Activated CD8-positive, alpha-beta memory T cell treated with anti-CD3 and anti-CD28 coated beads for 4 hours (primary cell): ENCODE data around the gene ZNF599.

ENCODE experiments used
- DNase-seq, 2 donors: peaks; one replicate each; pipeline ENCODE4 v3.0.0-alpha.2; 2020; ENCODE audit warnings: low read depth in 2 of 2

The ZNF599 gene

DNA sequence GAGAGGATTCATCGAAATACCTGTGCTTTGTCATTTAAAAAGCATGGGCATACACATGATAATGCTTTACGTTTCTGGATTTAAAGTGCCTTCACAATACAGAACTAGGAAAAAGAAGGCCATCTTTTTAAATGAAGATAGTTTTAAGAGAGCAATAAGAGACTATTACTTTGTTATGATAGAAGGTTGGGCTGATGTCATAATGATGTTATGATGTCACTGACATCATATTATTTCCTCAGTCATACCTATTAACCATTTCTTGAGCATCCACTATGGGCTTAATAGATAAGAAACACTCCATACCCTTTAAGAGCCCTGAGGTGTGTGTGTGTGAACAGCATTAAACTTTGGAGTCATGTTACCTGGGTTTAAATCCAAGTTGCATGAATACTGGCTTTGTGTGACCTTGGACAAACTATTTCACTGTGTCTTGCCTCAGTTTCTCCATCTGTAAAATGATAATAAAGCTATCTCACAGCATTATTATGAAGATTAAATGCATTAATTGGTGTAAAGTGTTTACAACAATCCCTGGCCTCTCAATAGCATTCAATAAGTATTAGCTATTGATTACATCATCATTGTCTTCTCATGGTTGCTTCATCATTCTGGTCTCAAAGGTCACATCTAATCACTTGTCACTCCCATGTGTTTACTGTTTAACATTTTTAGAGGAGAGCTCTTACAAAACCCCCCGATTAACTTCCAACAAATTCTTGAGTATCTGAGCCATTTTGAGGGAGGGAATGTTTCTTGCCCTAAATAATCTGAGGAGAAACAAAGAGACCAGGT lies 27.9 kb downstream of the ZNF599 start:
- no peak for DNase-seq

DNA sequence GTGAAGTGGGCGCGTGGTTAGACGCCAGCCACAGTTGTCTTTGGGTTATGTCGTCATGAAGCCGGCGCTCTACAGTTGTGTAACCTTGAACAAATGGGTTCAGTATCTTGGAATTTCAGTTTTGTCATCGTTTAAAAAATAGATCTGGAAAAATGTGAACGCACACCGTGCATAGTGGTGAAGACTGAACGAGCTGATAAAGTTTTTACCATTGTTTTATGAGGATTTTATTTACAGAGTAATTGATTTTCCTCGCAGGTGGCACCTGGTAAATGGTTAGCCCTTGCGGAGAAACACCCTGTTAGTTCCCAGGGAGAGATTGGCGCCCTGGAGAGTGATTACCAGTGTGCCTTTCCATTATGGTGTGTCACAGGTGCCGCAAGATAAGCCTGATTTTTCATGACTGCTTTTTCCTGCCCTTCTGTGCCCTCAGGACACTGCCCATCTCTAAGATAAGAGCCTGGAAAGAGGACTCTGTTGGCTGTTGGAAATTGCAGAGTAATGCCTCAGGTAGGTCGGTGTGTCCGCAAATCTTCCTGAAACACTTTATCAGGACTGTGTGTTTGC lies 38.4 kb downstream of the ZNF599 start:
- DNase-seq = no peak

DNA sequence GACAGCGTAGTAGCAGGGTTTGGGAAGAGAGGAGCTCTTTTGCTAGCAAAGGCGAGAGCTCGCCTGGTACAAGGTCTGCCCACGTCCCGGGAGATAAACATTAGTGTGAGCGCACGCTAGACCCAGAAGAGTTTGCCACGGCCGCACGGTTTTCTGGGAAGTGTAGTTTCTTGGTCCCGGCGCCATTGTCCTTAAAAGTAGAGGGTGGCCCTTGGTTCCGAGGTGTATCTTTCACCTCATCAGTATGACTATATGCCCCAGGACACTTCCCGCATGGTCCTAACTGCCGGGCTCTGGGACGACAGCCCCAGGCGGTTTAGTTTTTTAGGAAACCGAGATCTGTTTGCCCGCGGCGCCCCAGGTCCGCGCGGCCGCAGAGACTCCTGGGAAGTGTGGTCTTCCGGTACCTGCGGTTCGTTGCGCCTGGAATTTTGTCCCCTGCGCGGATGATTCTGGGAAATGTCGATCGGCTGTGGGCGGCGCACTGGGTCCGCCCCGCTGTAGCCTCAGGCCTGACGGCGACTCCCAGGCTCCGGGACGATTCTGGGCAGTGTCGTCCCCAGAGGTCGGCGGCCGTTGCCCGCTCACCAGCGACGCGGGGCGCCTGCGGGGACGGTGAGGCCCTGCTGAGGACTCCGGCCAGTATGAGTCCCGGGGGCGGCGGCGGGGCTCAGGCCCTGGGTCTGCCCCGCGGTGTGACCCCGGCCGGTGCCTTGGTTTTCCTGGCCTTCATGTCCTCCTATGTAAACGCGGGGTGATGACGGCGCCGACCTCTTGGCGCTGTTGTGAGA lies 39.1 kb downstream of the ZNF599 start, which contains the start of gene ZNF181:
ZNF181 (plus strand) TSS at position 498 of the 791 bp plus-strand sequence. CDS start 795 bp downstream, outside the sequence.
- peak; percentile 64 to 72 for DNase-seq

DNA sequence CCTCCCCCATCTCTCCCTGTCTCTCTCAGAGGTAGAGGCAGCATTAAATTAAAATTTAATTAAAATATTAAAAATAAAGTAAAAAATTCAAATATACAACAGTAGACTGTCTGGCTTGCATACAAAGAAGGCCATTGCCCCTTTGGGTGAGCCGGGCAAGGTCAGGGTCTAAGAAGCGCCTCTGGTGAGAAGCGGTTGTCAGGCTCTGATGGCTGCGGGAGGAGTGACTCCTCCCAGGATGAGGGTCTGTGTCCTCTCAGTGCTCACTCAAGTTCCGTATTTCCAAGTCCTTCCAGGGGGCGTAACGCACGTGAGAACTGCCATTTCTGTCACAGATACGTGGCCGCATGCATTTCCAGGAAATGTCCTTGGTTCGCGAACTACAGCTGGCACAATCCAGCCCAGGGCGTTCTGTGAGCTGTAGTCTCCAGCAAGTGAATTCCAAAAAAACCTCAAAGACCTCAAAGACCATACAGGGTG lies 39.7 kb downstream of the ZNF599 start:
- no peak for DNase-seq

DNA sequence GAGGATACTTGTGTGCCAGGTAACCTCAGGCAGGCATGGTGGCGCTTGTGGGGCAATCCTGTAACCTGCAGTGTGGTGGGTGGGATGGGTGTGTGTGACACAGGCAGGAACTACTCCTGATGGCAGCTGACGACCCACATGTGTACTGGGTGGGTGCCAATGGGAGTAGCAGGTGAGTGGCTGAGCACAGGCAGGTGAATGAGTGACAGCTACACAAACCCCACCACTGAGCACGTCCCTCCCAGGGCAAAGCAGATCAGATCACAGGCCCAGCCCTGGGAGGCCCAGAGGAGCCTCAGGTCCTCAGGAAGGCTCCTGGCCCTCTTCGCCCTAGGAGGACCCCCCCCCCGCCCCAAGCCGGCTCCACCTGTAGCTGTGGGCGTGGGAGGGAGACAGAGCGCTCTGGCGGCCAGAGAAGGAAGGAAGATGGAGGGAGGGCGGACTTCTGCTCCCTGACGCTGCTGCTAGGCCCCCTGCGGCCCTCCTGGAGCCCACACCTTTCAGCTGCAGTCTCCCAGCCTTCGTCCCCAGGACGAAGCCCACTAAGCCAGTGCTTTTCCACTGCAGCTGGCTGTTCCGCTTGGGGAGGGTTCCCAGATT lies 40.3 kb downstream of the ZNF599 start:
- no peak for DNase-seq

DNA sequence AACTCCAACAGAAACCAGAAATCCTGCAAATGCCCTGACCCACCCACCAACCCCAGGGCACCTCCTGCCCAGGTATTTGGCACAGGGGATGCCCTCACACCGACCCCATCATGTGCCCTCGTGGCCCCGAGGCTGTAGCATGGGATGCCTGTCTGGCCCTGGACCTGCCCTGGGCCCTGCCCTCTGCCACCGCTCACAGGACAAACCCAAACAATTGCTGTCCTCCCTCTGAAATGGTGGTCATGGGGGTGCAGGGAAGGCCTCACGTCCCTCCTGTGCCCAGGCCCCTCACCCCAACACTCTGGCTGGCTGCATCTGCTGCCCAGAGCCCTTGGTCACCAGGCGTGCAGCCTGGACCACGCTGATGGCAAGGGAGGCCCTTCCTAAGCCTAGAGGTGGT lies 41.1 kb downstream of the ZNF599 start:
- DNase-seq = no peak

DNA sequence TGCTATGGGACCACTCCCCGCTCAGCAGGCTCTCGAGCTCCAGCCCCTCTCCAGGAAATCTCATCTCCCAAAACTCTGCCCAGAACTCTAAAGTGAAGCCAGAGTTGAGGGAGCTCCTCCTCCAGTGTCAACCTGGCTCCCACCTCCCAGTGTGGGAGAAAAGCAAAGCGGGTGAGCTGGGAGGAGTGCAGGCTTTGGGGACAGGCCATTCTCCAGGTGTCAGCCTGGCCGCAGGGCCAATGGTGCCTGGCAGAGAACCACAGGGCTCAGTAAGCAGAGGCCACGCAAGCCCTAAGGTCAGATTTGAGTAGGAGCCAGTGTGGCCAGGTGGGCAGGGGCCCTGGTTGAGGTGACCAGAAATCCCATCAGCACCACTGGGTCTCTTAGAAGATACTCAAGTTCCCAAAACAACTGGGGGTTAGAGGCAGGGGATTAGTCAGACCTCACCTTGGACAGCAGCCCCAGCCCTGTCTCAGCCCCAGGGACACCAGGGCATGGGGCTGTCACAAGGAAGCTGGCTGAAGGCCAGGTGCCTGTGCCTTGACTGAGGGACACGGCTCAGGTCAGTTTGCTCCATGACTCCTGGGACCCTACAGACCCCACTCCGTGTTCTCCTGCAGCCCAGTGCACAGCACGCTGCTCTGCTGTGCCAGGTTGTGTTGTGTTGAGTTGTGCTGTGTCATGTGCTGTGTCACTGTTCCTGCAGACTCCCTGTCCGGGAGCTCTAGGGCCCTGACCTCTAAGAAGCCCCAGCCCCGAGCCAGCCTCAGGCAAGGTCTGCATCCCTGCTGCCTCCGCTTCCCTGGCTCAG lies 41.8 kb downstream of the ZNF599 start:
- DNase-seq = no peak

DNA sequence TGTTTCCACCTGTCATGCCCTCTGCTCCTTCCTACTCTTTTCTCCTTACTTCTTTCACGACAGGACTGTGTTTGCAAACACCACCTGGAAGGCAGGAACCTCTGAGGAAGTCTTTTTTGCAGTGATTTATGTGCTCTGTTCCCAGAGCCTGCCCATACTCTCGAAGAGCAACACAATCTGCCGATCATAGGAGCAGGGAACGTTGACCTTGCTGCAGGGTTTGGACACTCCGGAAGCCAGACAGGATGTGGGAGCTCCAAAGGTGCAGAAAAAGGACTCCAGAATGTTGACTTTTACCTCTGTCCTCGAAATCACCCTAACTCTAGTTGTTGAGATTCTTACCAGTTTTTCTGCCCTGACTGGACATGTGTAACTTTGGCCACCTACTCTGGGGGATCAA lies 47.6 kb downstream of the ZNF599 start:
- no peak for DNase-seq

DNA sequence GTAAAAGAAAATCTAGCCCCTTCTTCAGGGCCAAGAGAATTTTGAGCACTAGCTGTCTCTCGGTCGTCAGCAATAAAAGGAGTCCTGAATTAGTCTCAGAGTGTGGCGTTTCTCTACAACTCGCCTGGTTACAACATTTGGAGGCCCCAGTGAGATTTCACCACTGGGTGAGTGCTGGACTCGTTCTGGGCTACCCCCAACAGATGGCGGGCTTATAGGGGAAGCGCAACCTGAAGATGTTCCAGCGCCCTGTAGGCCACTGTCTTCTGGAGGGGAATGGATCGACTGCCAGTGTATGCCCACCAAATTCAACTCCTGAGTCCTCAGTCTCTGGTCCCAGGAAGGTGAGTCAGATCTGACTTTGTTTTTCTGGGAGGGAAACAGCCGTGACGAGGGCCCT lies 50.7 kb downstream of the ZNF599 start:
- DNase-seq = no peak

DNA sequence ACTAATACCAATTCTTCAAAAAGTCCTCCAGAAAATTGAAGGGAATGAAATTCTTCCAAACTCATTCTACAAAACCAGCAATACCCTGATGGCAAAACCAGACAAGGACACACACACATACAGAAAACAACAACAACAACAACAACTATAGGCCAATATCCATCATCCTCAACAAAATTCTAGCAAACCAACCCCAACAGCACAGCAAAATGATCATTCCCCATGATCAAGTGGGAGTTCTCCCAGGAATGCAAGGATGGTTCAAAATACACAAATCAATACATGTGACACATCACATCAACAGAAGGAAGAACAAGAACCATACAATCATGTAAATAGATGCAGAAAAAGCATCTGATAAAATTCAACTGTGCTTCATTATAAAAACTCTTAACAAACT lies 57.7 kb downstream of the ZNF599 start:
- DNase-seq = no peak

DNA sequence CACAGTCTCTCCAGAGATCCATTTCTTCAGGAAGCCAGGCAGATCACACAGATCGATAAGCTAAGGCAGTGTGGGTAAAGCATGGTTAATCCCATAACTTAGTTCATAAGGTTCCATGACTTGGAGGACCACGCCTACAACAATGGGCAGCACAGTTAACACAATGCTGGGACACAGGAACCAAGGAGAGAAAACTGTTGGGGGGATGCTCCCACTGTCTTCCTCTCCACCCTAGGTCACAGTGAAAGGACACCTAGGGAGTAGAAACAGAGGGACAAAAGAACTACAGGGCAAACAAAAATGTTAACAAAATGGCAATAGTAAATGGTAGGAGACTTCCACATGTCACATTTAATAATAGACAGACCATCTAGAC lies 59.8 kb downstream of the ZNF599 start:
- no peak for DNase-seq

DNA sequence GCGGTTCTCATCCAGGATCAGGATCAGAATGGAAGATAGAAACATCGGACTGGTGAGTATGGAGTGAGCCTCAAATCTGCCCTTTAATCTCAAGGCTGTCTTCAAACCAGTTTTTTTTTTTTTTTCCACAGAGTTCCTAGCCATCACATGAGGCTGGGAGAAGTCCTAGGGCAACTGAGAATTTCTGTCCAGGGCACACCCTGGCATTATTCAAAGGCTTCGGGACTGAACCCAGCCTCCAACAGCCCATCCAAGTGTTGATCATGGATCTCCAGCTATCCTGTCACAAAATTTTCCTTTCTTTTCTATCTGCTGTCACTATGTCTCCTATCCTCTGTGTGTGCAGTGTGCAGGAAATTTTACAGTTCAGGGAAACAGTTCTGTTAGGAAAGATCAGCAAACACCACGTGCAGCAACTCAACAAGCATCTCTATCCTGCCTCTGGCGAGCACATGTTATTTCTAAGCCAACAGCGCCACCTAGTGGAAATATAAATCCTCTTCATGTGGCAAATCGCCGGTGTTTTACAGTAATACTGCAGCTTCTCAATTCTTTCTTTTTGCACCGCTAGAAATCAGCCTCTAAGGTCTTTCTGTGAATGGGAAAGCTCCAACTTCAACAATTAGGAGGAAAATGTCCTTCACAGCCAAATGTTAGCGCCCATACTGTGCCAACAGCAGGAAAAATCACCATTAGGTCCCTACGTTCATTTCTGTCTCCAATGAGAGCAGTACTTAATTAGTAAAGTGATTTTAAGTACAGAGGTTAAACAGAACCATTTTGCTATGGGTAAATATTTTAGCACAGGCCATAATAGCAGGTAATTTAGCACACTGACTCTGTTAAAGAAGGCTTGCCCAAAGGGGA lies 60.4 kb downstream of the ZNF599 start:
- DNase-seq = peak in 1 of 2 donors; percentile 39

DNA sequence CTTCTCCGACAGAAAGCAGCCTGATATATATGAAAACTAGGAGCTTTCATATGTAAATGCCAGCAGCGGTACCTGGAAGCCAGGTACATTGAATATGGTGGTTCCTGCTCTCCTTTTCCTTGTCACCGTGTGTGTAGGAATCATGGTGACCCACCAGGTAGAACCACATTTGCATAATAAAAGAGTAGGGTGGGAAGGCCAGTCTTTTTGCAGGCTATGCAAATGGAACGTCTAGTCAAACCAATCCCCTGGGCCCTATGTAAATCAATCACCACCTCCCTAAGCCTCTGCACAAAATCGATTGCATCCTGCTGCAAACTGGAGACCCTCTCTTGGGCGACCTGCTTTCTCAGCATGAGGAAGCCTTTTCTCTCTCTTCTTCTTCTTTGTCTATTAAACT lies 61.1 kb downstream of the ZNF599 start:
- no peak for DNase-seq
